DND-41 (cell line): Measurements from ENCODE around the gene JAKMIP2.

ENCODE experiments used
- ATAC-seq: fragments of 200-7000 bp; cut with Tn5 transposase; 3 replicates; pipeline ENCODE4 v1.9.1; 2021; ENCODE audit warnings: low read depth; ENCODE audit not compliant: insufficient read depth
- DNase-seq: peaks from one replicate; pipeline ENCODE4 v3.0.0-alpha.2; 2020
- H2AFZ ChIP-seq: 2 replicates; pipeline ENCODE4 v1.6.0; 2012; ENCODE audit warnings: low read depth, low read length
- H3K27ac ChIP-seq: 2 replicates; pipeline ENCODE4 v1.5.1; 2012; ENCODE audit warnings: low read length, inconsistent platforms
- H3K27me3 ChIP-seq: fragments of 200-600 bp; sonication (generic); 2 replicates; pipeline ENCODE4 v1.6.0; 2012; ENCODE audit warnings: low read length, mild to moderate bottlenecking, inconsistent platforms; ENCODE audit not compliant: insufficient read depth, poor library complexity
- H3K36me3 ChIP-seq: 2 replicates; pipeline ENCODE4 v1.5.1; 2012; ENCODE audit warnings: low read length, inconsistent platforms; ENCODE audit not compliant: insufficient read depth
- H3K4me1 ChIP-seq: 2 replicates; pipeline ENCODE4 v1.5.1; 2012; ENCODE audit warnings: mild to moderate bottlenecking, low read length; ENCODE audit not compliant: insufficient read depth
- H3K4me2 ChIP-seq: 2 replicates; pipeline ENCODE4 v1.6.0; 2012; ENCODE audit warnings: mild to moderate bottlenecking, moderate library complexity, low read length, inconsistent platforms; ENCODE audit not compliant: insufficient read depth
- H3K4me3 ChIP-seq, 2 experiments: fragments of 200-600 bp in 1 of 2; shearing (Covaris generic) in 1 of 2; 2 replicates each; pipeline ENCODE4 v1.5.1; 2012 to 2016; ENCODE audit warnings: inconsistent platforms in 2 of 2, low read length in 2 of 2, mild to moderate bottlenecking in 2 of 2, low read depth in 1 of 2, moderate library complexity in 1 of 2
- H3K79me2 ChIP-seq: 2 replicates; pipeline ENCODE4 v1.6.0; 2012; ENCODE audit warnings: low read length, inconsistent platforms; ENCODE audit not compliant: insufficient read depth
- H3K9ac ChIP-seq: 2 replicates; pipeline ENCODE4 v1.6.0; 2012; ENCODE audit warnings: low read depth, mild to moderate bottlenecking, inconsistent platforms, low read length, moderate library complexity
- H3K9me3 ChIP-seq: 2 replicates; pipeline ENCODE4 v1.5.1; 2012; ENCODE audit warnings: low read length, moderate library complexity, mild to moderate bottlenecking, inconsistent platforms; ENCODE audit not compliant: insufficient read depth, severe bottlenecking
- H4K20me1 ChIP-seq: 2 replicates; pipeline ENCODE4 v1.6.0; 2012; ENCODE audit warnings: low read length; ENCODE audit not compliant: insufficient read depth
- CTCF ChIP-seq: IDR thresholded peaks from 2 replicates; pipeline ENCODE4 v1.5.1; 2012; ENCODE audit warnings: borderline replicate concordance, low read length, moderate library complexity, mild to moderate bottlenecking; ENCODE audit not compliant: poor library complexity, severe bottlenecking; ENCODE audit errors: extremely low read depth
- EZH2 ChIP-seq: IDR thresholded peaks from 3 replicates; pipeline ENCODE4 v1.6.1; 2012; ENCODE audit warnings: borderline replicate concordance, low read depth, mild to moderate bottlenecking, moderate library complexity, low read length, inconsistent platforms; ENCODE audit not compliant: severe bottlenecking

Gene JAKMIP2

GRCh38 chr5:147743678-147744374 lies 38.7 kb downstream of the JAKMIP2 start:
- Histone ChIP-seq H3K4me3 (no peak overlapping the region), H4K20me1 (no peaks in the 10 kb centered on the region), H2AFZ (no peak overlapping the region), H3K36me3 (no peaks in the 10 kb centered on the region), H3K4me1 (no peaks in the 10 kb centered on the region), H3K9me3 (no peaks in the 10 kb centered on the region), H3K79me2 (no peaks in the 10 kb centered on the region), H3K9ac (no peak overlapping the region), H3K27me3 (no peaks in the 10 kb centered on the region), H3K27ac (no peak overlapping the region), H3K4me2 (no peak overlapping the region)
- no peak for DNase-seq
- no peak for TF ChIP-seq CTCF
- TF ChIP-seq EZH2: no peak
- no peak for ATAC-seq

- no peak for DNase-seq
- H4K20me1 ChIP-seq: no peaks in the 10 kb centered on the region
- no peaks in the 10 kb centered on the region for H3K4me1 ChIP-seq
- TF ChIP-seq EZH2: no peak
- TF ChIP-seq CTCF: no peak
- H3K9ac ChIP-seq: no peak overlapping the region
- no peak overlapping the region for H3K27ac ChIP-seq
- H3K27me3 ChIP-seq: no peaks in the 10 kb centered on the region
- no peak for ATAC-seq
- H3K4me3 ChIP-seq: no peak overlapping the region
- H3K4me2 ChIP-seq: no peak overlapping the region
- no peaks in the 10 kb centered on the region for H3K9me3 ChIP-seq
- no peak overlapping the region for H2AFZ ChIP-seq
- no peaks in the 10 kb centered on the region for H3K79me2 ChIP-seq
- no peaks in the 10 kb centered on the region for H3K36me3 ChIP-seq
These were observed 39.5 kb downstream of the JAKMIP2 start for GRCh38 chr5:147743012-147743411.

- Histone ChIP-seq H3K9me3 (no peaks in the 10 kb centered on the region), H3K9ac (no peak overlapping the region), H3K4me1 (no peaks in the 10 kb centered on the region), H3K27me3 (no peaks in the 10 kb centered on the region), H3K27ac (no peak overlapping the region), H4K20me1 (no peaks in the 10 kb centered on the region), H3K79me2 (no peaks in the 10 kb centered on the region), H2AFZ (no peak overlapping the region), H3K4me2 (no peak overlapping the region), H3K36me3 (no peaks in the 10 kb centered on the region), H3K4me3 (no peak overlapping the region)
- ATAC-seq (no peak), DNase-seq (no peak)
- TF ChIP-seq CTCF (no peak), EZH2 (no peak)
These were observed 40.4 kb downstream of the JAKMIP2 start for GRCh38 chr5:147742151-147742550.

GRCh38 chr5:147740864-147741263 lies 41.7 kb downstream of the JAKMIP2 start:
- no peaks in the 10 kb centered on the region for H4K20me1 ChIP-seq
- no peak overlapping the region for H3K27ac ChIP-seq
- H3K27me3 ChIP-seq: no peaks in the 10 kb centered on the region
- H2AFZ ChIP-seq: no peak overlapping the region
- no peaks in the 10 kb centered on the region for H3K9me3 ChIP-seq
- H3K4me1 ChIP-seq: no peaks in the 10 kb centered on the region
- no peak overlapping the region for H3K4me3 ChIP-seq
- no peaks in the 10 kb centered on the region for H3K36me3 ChIP-seq
- DNase-seq (no peak), ATAC-seq (no peak)
- no peak overlapping the region for H3K9ac ChIP-seq
- no peak overlapping the region for H3K4me2 ChIP-seq
- TF ChIP-seq EZH2 (no peak), CTCF (no peak)
- H3K79me2 ChIP-seq: no peaks in the 10 kb centered on the region
